BLaER1 treated with 17β-estradiol and CSF1 and Interleukin-3, amounts not matched to agents 10 nM and 100 nM (cell line): ENCODE data around the gene ZBTB45.
"Not testable (repeated sequence)": the region's sequence is repeated elsewhere in the genome, so short reads cannot be mapped to it uniquely, and the experiment has no call there.

Experiments
- H3K27ac ChIP-seq, 11 experiments: shearing (Covaris generic); formaldehyde crosslinking; 2 replicates each; pipeline ENCODE4 v1.8.1; 2022
- H3K27me3 ChIP-seq, 11 experiments: shearing (Covaris generic); formaldehyde crosslinking; 2 replicates each; pipeline ENCODE4 v1.8.1; 2022
- H3K36me3 ChIP-seq, 11 experiments: shearing (Covaris generic); formaldehyde crosslinking; 2 replicates each; pipeline ENCODE4 v1.8.1; 2022
- H3K4me1 ChIP-seq, 10 experiments: shearing (Covaris generic); formaldehyde crosslinking; 2 replicates each; pipeline ENCODE4 v1.8.1; 2022
- H3K4me2 ChIP-seq, 11 experiments: shearing (Covaris generic); formaldehyde crosslinking; 2 replicates each; pipeline ENCODE4 v1.8.1; 2022
- H3K4me3 ChIP-seq, 10 experiments: shearing (Covaris generic); formaldehyde crosslinking; 2 replicates each; pipeline ENCODE4 v1.8.1; 2022
- H3K9ac ChIP-seq, 11 experiments: shearing (Covaris generic); formaldehyde crosslinking; 2 replicates each; pipeline ENCODE4 v1.8.1; 2022
- H3K9me3 ChIP-seq, 11 experiments: shearing (Covaris generic); formaldehyde crosslinking; replicated peaks in 1 of 11; 2 replicates each; pipeline ENCODE4 v1.8.1; 2022
- H4K20me1 ChIP-seq, 11 experiments: shearing (Covaris generic); formaldehyde crosslinking; 2 replicates each; pipeline ENCODE4 v1.8.1; 2022
- Cebpa-rat ChIP-seq, 11 experiments: shearing (Covaris generic); IDR thresholded peaks; 2 replicates each; pipeline ENCODE4 v1.8.1; 2022

ZBTB45 gene

DNA sequence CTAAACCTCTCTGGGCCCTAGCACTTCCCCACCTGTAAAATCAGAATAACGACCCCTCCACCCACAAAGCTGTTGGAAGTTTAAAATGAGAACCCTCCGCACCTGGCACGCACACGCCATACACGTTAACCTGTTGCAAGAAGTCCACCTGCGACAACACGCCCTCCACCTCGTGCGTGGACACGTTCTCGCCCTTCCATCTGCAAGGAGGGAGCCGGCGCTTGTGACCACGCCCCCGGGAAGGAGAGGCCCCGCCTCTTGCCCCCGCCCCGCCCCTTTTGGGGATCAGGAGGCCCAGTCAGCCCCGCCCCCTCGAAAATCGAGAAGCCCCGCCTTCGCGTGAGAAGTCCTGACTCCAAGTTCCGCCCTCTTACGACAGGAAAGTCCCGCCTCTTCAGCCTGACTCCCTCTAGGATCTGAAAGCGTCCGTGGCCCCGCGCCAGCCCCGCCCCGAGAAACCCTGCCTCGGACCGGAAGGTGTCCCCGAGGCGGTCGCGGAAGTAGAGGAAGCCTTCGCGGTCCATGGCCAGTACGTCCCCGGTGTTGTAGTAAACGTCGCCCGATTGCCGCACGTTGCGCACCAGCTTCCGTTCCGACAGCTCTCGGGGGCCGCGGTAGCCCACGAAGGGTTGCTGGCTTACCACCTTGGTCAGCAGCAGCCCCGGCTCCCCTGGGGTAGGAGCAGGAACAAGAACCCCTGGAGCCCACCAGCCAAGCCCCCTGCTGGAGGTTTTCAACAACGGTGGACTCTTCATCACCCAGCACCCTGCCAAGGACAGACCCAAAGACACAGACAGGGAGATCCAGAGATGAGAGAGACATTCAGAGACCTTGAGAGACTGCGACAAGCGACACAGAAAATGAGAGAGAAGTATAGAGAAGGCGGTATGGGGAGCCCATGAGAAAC, 20.3 kb downstream of the ZBTB45 start:
- peaks cover 0 to 9% (median 0%) of the 10 kb centered on the region in 11 experiments; a peak in 3 of 22 replicates for H3K9me3 ChIP-seq
- H3K4me3 ChIP-seq: peak overlapping the region; percentile 54 to 68 (median 62)
- peak overlapping the region; percentile 68 to 84 (median 78) for H3K9ac ChIP-seq
- H3K4me2 ChIP-seq: peak overlapping the region; percentile 84 to 99 (median 96)
- no peaks in the 10 kb centered on the region for H4K20me1 ChIP-seq
- H3K36me3 ChIP-seq: no peaks in the 10 kb centered on the region
- peaks cover 17 to 32% (median 25%) of the 10 kb centered on the region in 10 experiments for H3K4me1 ChIP-seq
- peak in 2 of 11 experiments; percentile 48 to 71; a peak in 2 of 22 replicates for TF ChIP-seq Cebpa-rat (IDR thresholded peaks at IDR 0.05)
- no peaks in the 10 kb centered on the region for H3K27me3 ChIP-seq
- peak overlapping the region; percentile 36 to 87 (median 79); a peak in 21 of 22 replicates for H3K27ac ChIP-seq

DNA sequence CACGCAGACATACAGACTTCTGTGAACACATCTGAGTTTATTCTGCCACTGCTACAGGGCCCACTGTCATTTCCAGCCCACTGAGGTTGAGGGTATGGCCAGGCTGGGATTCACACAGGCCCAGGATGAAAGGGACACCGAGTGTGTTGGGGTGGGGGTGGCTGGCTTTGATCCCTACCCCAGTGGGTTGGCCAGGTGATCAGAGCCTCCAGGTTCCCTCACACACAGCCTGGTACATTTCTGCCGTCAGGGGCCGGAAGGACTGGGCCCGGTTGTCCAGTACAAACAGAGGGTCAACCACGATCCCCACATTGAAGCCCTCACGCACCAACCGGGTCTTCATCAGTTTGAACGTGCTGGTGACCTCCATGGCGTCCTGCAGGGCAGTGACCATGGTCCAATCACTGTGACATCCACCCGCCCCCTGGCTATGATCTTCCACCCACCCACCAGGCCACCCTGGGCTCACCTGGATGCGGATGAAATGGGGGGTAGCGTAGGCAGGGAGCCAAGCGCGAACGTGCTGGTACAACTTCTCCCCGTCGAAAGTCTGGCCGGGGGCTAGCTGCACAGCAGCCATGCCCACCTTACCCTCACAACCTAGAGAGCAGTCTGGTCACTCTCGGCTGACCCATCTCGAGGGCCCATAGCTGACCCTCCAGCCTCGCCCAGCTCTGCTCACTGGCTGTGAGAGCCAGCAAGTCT, 21.1 kb downstream of the ZBTB45 start:
- peaks cover 17 to 32% (median 25%) of the 10 kb centered on the region in 10 experiments for H3K4me1 ChIP-seq
- H3K27ac ChIP-seq: peak overlapping the region in 8 of 11 experiments; percentile 13 to 83 (median 49); a peak in 11 of 22 replicates
- H3K4me3 ChIP-seq: peak overlapping the region; percentile 54 to 68 (median 60)
- no peak for TF ChIP-seq Cebpa-rat (IDR thresholded peaks at IDR 0.05)
- no peaks in the 10 kb centered on the region for H3K36me3 ChIP-seq
- peak overlapping the region in 9 of 11 experiments; percentile 11 to 79 (median 74); a peak in 15 of 22 replicates for H3K9ac ChIP-seq
- H3K4me2 ChIP-seq: peak overlapping the region; percentile 72 to 99 (median 95)
- H4K20me1 ChIP-seq: no peaks in the 10 kb centered on the region
- peaks cover 0 to 9% (median 0%) of the 10 kb centered on the region in 11 experiments; a peak in 3 of 22 replicates for H3K9me3 ChIP-seq
- no peaks in the 10 kb centered on the region for H3K27me3 ChIP-seq

DNA sequence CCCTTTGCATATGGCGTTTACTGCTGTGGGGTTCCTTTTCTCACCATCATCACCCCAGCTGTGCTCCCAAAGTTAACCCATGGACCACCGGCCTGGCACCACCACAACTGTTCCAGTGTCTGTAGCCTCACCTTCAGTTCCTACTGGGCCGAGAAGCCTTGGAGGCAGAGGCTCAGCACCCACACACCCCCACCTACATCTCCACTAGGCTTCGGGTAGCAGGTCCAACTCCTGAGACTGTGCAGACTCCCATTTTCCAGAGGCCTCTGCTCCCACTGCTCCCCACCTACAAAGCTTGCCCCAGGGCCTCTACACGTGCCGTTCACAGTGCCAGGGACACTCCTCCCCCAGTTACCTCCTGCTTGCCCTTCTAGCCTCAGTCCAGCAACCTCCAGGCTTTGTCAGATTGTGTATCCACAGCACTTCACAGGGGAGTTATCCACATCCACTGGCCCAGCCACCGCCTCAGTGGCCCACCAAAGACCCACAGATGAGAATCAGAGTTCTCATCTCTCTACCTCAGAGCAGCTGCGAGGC, 21.9 kb downstream of the ZBTB45 start:
- Histone ChIP-seq H4K20me1 (no peaks in the 10 kb centered on the region), H3K27me3 (no peaks in the 10 kb centered on the region), H3K4me1 (peaks cover 17 to 32% (median 25%) of the 10 kb centered on the region in 10 experiments), H3K4me3 (peak overlapping the region in 4 of 10 experiments; percentile 57 to 68 (median 64); a peak in 5 of 20 replicates), H3K4me2 (peak overlapping the region; percentile 72 to 99 (median 95); a peak in 21 of 22 replicates), H3K9ac (peak overlapping the region in 3 of 11 experiments; percentile 74 to 78 (median 75); a peak in 5 of 22 replicates), H3K9me3 (peaks cover 0 to 9% (median 0%) of the 10 kb centered on the region in 11 experiments; a peak in 3 of 22 replicates), H3K27ac (peak overlapping the region in 1 of 11 experiments; percentile 56; a peak in 2 of 22 replicates), H3K36me3 (no peaks in the 10 kb centered on the region)
- no peak for TF ChIP-seq Cebpa-rat (IDR thresholded peaks at IDR 0.05)

DNA sequence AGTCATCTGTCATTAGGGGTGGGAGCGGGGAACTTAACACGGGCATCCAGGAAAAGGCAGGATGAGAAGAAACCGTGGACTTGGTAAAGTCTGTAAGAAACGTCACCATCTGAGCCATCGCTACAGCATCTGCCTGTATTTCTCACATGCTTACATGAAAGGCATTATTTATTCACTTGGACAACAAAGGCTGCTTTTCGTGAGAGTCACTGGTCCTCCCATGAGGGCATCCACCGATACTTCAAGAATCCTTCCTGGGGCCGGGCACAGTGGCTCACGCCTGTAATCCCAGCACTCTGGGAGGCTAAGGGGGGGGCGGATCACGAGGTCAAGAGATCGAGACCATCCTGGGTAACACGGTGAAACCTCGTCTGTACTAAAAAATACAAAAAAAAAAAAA, 27.3 kb downstream of the ZBTB45 start:
- Histone ChIP-seq H3K4me2 (no peak overlapping the region), H3K9me3 (no peaks in the 10 kb centered on the region), H3K4me1 (peaks cover 0 to 3% (median 0%) of the 10 kb centered on the region in 10 experiments; a peak in 2 of 20 replicates), H3K27me3 (no peaks in the 10 kb centered on the region), H3K4me3 (no peak overlapping the region), H3K27ac (no peak overlapping the region), H3K36me3 (no peaks in the 10 kb centered on the region), H3K9ac (no peak overlapping the region), H4K20me1 (no peaks in the 10 kb centered on the region)
- no peak for TF ChIP-seq Cebpa-rat (IDR thresholded peaks at IDR 0.05)

GRCh38 chr19:58491393-58491792, 28.2 kb downstream of the ZBTB45 start:
- H3K4me1 ChIP-seq: no peaks in the 10 kb centered on the region
- no peak for TF ChIP-seq Cebpa-rat (IDR thresholded peaks at IDR 0.05)
- H3K4me2 ChIP-seq: no peak overlapping the region
- H3K9ac ChIP-seq: no peak overlapping the region
- no peak overlapping the region for H3K27ac ChIP-seq
- no peaks in the 10 kb centered on the region for H3K36me3 ChIP-seq
- no peaks in the 10 kb centered on the region for H3K27me3 ChIP-seq
- no peak overlapping the region for H3K4me3 ChIP-seq
- H4K20me1 ChIP-seq: no peaks in the 10 kb centered on the region
- H3K9me3 ChIP-seq: no peaks in the 10 kb centered on the region

DNA sequence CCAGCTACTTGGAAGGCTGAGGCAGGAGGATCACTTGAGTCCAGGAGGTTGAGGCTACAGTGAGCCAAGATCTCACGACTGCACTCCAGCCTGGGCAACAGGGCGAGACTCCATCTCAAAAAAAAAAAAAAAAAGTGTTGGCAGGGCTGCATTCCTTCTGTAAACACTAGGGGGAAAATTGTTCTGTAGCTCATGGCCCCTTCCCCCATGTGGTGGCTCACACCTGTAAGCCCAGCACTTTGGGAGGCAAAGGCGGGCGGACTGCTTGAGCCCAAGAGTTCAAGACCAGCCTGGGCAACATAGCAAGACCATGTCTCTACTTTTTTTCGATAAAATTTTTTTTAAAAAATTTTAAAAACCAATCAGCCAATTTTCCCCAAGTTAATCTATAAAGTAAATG, 35.3 kb downstream of the ZBTB45 start:
- H3K4me1 ChIP-seq: peaks cover 0 to 31% (median 17%) of the 10 kb centered on the region in 10 experiments; a peak in 16 of 20 replicates
- not testable (repeated sequence) for H4K20me1 ChIP-seq, H3K27ac ChIP-seq, H3K4me3 ChIP-seq, H3K9ac ChIP-seq, H3K27me3 ChIP-seq, H3K9me3 ChIP-seq, H3K4me2 ChIP-seq
- peaks cover 0 to 34% (median 16%) of the 10 kb centered on the region in 11 experiments; a peak in 12 of 22 replicates for H3K36me3 ChIP-seq

DNA sequence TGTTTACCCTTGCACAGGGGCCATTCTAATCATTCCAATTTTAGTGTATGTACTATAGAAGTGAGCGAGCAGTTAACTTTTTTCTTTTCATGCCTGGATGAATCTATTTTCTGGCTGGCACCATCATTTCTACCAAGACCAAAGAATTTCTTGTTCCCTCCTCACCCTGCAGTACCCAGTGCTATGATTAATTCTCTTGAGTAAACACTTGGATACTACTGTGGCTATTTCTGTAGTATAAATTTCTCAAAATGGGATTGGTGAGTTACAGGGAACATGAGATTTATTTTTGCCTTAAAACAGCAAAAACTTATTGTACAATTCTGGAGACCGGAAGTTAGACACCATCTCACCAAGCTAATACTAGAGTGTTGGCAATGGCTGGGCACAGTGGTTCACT, 35.8 kb downstream of the ZBTB45 start:
- Histone ChIP-seq H3K27me3 (no peaks in the 10 kb centered on the region), H3K9me3 (no peaks in the 10 kb centered on the region), H4K20me1 (no peaks in the 10 kb centered on the region), H3K9ac (no peak overlapping the region), H3K27ac (no peak overlapping the region), H3K4me3 (no peak overlapping the region), H3K4me1 (peaks cover 0 to 31% (median 17%) of the 10 kb centered on the region in 10 experiments; a peak in 16 of 20 replicates), H3K4me2 (no peak overlapping the region), H3K36me3 (peaks cover 0 to 34% (median 16%) of the 10 kb centered on the region in 11 experiments; a peak in 13 of 22 replicates)
- TF ChIP-seq Cebpa-rat (IDR thresholded peaks at IDR 0.05): no peak

DNA sequence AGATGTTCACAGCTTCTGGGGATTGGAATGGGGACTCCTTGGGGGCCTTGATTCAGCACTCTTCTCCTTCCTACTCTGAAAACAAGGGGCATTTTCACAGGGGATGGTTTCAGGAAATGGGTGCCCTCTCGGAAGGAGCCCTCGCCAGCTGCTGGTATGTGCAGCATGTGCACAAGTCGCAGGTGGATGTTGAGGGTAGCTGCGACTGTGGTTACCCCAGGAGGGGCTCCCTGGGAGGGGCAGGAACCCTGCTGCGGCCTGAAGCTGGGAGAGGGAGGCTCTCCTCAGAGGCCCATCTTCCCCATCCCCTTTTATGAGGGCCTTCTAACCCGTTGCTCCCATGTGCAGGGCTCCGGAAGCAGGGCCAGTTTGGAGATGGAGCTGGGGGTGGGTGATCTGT, 37.2 kb downstream of the ZBTB45 start:
- H4K20me1 ChIP-seq: no peaks in the 10 kb centered on the region
- H3K27ac ChIP-seq: peak overlapping the region in 7 of 11 experiments; percentile 6 to 36 (median 26); a peak in 9 of 22 replicates
- no peaks in the 10 kb centered on the region for H3K27me3 ChIP-seq
- peak overlapping the region in 9 of 11 experiments; percentile 6 to 66 (median 42); a peak in 15 of 22 replicates for H3K4me2 ChIP-seq
- no peak overlapping the region for H3K4me3 ChIP-seq
- H3K9ac ChIP-seq: peak overlapping the region in 6 of 11 experiments; percentile 15 to 51 (median 33); a peak in 5 of 22 replicates
- peaks cover 4 to 37% (median 22%) of the 10 kb centered on the region in 10 experiments; a peak in 19 of 20 replicates for H3K4me1 ChIP-seq
- peaks cover 0 to 34% (median 16%) of the 10 kb centered on the region in 11 experiments; a peak in 13 of 22 replicates for H3K36me3 ChIP-seq
- no peaks in the 10 kb centered on the region for H3K9me3 ChIP-seq
- TF ChIP-seq Cebpa-rat (IDR thresholded peaks at IDR 0.05): no peak
